K562 (cell line): ENCODE data around the gene RNF26. TPM values are rescaled to one million over a fixed set of nuclear protein-coding genes. Genes with fewer than 3 reads are reported as not detected.

Experiments used
- BCL6 ChIP-seq: fragments of 250-450 bp; sonication (Bioruptor Pico); IDR thresholded peaks from 2 replicates; pipeline ENCODE4 v1.4.0; 2020
- CBX2 ChIP-seq: fragments of 200-600 bp; sonication (generic); IDR thresholded peaks from one replicate; pipeline ENCODE4 v1.6.1; 2012; ENCODE audit warnings: mild to moderate bottlenecking, low read length, inconsistent platforms; ENCODE audit not compliant: insufficient read depth, poor library complexity, severe bottlenecking
- CCAR2 ChIP-seq: fragments of 200-400 bp; formaldehyde crosslinking; IDR thresholded peaks from 2 replicates; pipeline ENCODE4 v1.6.1; 2017; ENCODE audit warnings: mild to moderate bottlenecking, low read depth, low read length
- ELK1 ChIP-seq: sonication (generic); formaldehyde crosslinking; IDR thresholded peaks from 2 replicates; pipeline ENCODE4 v1.8.1; 2022; ENCODE audit warnings: missing genetic modification reagents
- FOS ChIP-seq: IDR thresholded peaks from 3 replicates; pipeline ENCODE4 v1.6.1; 2011; ENCODE audit not compliant: insufficient read length; ENCODE audit errors: extremely low read depth
- FUS ChIP-seq: fragments of 200-400 bp; formaldehyde crosslinking; optimal IDR thresholded peaks from 2 replicates; pipeline ENCODE3; 2017; ENCODE audit warnings: low read depth, low read length
- GTF3C2 ChIP-seq: IDR thresholded peaks from 3 replicates; pipeline ENCODE4 v1.6.1; 2011; ENCODE audit warnings: borderline replicate concordance, mild to moderate bottlenecking, moderate library complexity; ENCODE audit not compliant: insufficient read length; ENCODE audit errors: extremely low read depth
- HDAC2 ChIP-seq: fragments of 450-650 bp; IDR thresholded peaks from 2 replicates; pipeline ENCODE4 v1.6.1; 2016; ENCODE audit warnings: mild to moderate bottlenecking
- HOXB6 ChIP-seq: fragments of 250-450 bp; sonication (Bioruptor Pico); IDR thresholded peaks from 2 replicates; pipeline ENCODE4 v1.5.1; 2022; ENCODE audit warnings: mild to moderate bottlenecking, borderline replicate concordance
- MBD1 ChIP-seq: fragments of 250-450 bp; sonication (Bioruptor Pico); IDR thresholded peaks from 2 replicates; pipeline ENCODE4 v1.8.0; 2022; ENCODE audit warnings: inconsistent platforms
- MEF2A ChIP-seq: IDR thresholded peaks from 2 replicates; pipeline ENCODE4 v1.6.1; 2011; ENCODE audit warnings: low read depth, mild to moderate bottlenecking, low read length, moderate library complexity; ENCODE audit not compliant: control insufficient read depth
- SNRNP70 ChIP-seq: fragments of 200-400 bp; formaldehyde crosslinking; optimal IDR thresholded peaks from 2 replicates; pipeline ENCODE3; 2017; ENCODE audit warnings: low read depth, low read length
- STAT5B ChIP-seq: fragments of 250-450 bp; sonication (Bioruptor Pico); IDR thresholded peaks from 2 replicates; pipeline ENCODE4 v1.8.0; 2021; ENCODE audit warnings: mild to moderate bottlenecking, inconsistent platforms
- TAL1 ChIP-seq: fragments of 450-650 bp; IDR thresholded peaks from 2 replicates; pipeline ENCODE4 v1.6.1; 2016; ENCODE audit warnings: mild to moderate bottlenecking
- TCFL5 ChIP-seq: fragments of 250-450 bp; sonication (Bioruptor Pico); conservative IDR thresholded peaks from 2 replicates; pipeline ENCODE4 v1.6.1; 2021; ENCODE audit warnings: mild to moderate bottlenecking, moderate library complexity, matching md5 sums
- THAP7 ChIP-seq: fragments of 250-450 bp; sonication (Bioruptor Pico); IDR thresholded peaks from 2 replicates; pipeline ENCODE4 v1.5.0; 2021
- ZBTB1 ChIP-seq: sonication (generic); formaldehyde crosslinking; IDR thresholded peaks from 2 replicates; pipeline ENCODE4 v1.8.1; 2023; ENCODE audit warnings: missing genetic modification reagents, low read depth, mild to moderate bottlenecking, borderline replicate concordance
- ZNF41 ChIP-seq: fragments of 250-450 bp; sonication (Bioruptor Pico); conservative IDR thresholded peaks from 2 replicates; pipeline ENCODE4 v1.4.0; 2020; ENCODE audit warnings: mild to moderate bottlenecking
- ZNF444 ChIP-seq: fragments of 250-450 bp; sonication (Bioruptor Pico); IDR thresholded peaks from 2 replicates; pipeline ENCODE4 v1.4.0; 2020; ENCODE audit warnings: mild to moderate bottlenecking, moderate library complexity
- ZNF586 ChIP-seq: fragments of 450-650 bp; formaldehyde crosslinking; conservative IDR thresholded peaks from 2 replicates; pipeline ENCODE4 v1.4.0; 2020; ENCODE audit warnings: mild to moderate bottlenecking, moderate library complexity
- polyA plus RNA-seq, 8 experiments: library from polyadenylated mRNA; depleted of rRNA in 4 of 8; stranded (reverse) in 5 of 8; unstranded in 3 of 8; fragments of >200 nt; fragmentation: Nextera tagmentation in 2 of 8; fragmentation: Illumina TruSeq in 1 of 8; extraction: Ambion mirVana in 2 of 8; extraction: Trizol in 1 of 8; gene quantifications; 2 replicates each; pipeline versions ENCODE4 v1.2.1 to v1.2.3, GENCODE V29; 2011 to 2014; ENCODE audit warnings: inconsistent platforms in 1 of 8, missing spikeins in 1 of 8
- total RNA-seq, 7 experiments: library from RNA; depleted of rRNA in 6 of 7; stranded (reverse); fragments of >200 nt in 6 of 7; fragmentation: Illumina TruSeq in 2 of 7; extraction: Trizol in 2 of 7; gene quantifications; 2 replicates each; pipeline versions ENCODE4 v1.2.1 to v1.2.3, GENCODE V29; 2011 to 2021; ENCODE audit warnings: low replicate concordance in 1 of 7

The RNF26 gene
- total and polyA plus RNA-seq, 9 of the 15 experiments (the other 6 are each of a cell fraction or from before 2014, with no cell fraction given), result 5.3 to 53.6 (median 12.7) TPM

- no peak for TF ChIP-seq BCL6 (CRISPR knock-in tag)
- no peak for TF ChIP-seq ZNF444 (CRISPR knock-in tag)
- TF ChIP-seq CCAR2, result no peak
- no peak for TF ChIP-seq MEF2A
- no peak for TF ChIP-seq THAP7 (CRISPR knock-in tag)
- no peak for TF ChIP-seq MBD1 (CRISPR knock-in tag)
- no peak for TF ChIP-seq GTF3C2
- TF ChIP-seq TAL1, result no peak
- no peak for TF ChIP-seq HDAC2
- TF ChIP-seq CBX2, result no peak
- no peak for TF ChIP-seq ELK1 (CRISPR knock-in tag)
- TF ChIP-seq TCFL5 (CRISPR knock-in tag), result no peak
- no peak for TF ChIP-seq FUS
- no peak for TF ChIP-seq HOXB6 (CRISPR knock-in tag)
- no peak for TF ChIP-seq FOS
- TF ChIP-seq ZNF41 (CRISPR knock-in tag), result no peak
- no peak for TF ChIP-seq SNRNP70
- no peak for TF ChIP-seq ZNF586
- TF ChIP-seq ZBTB1, result no peak
- TF ChIP-seq STAT5B (CRISPR knock-in tag), result no peak
Observed at GRCh38 chr11:119356349-119357031, 22.2 kb downstream of the RNF26 start (continued).
